Right lung (tissue), 5 donors: ENCODE measurements around the gene RAPGEF2. TPM values are rescaled to one million over a fixed set of nuclear protein-coding genes. Genes with fewer than 3 reads are reported as not detected.
"Not testable (repeated sequence)": the region's sequence is repeated elsewhere in the genome, so short reads cannot be mapped to it uniquely, and the experiment has no call there.

Source experiments
- DNase-seq, 2 donors: peaks; one replicate each; pipeline ENCODE4 v3.0.0-alpha.2; 2013
- polyA plus RNA-seq, 5 donors: library from polyadenylated mRNA; unstranded; fragments of 120-200 nt; gene quantifications; one replicate each; pipeline versions ENCODE4 v1.2.1 to v1.2.3, GENCODE V29; 2013; ENCODE audit warnings: inconsistent platforms in 1 of 5, low replicate concordance in 1 of 5; ENCODE audit not compliant: insufficient read length in 5 of 5, insufficient read depth in 1 of 5

RAPGEF2 gene
- polyA plus RNA-seq, 5 donors, result 29.6 to 47.5 (median 45.6) TPM

GRCh38 chr4:159158985-159159384 lies 56.1 kb downstream of the RAPGEF2 start:
- no peak for DNase-seq

GRCh38 chr4:159159611-159160010 lies 56.7 kb downstream of the RAPGEF2 start:
- no peak for DNase-seq

GRCh38 chr4:159160242-159160641 lies 57.4 kb downstream of the RAPGEF2 start:
- no peak for DNase-seq

DNA sequence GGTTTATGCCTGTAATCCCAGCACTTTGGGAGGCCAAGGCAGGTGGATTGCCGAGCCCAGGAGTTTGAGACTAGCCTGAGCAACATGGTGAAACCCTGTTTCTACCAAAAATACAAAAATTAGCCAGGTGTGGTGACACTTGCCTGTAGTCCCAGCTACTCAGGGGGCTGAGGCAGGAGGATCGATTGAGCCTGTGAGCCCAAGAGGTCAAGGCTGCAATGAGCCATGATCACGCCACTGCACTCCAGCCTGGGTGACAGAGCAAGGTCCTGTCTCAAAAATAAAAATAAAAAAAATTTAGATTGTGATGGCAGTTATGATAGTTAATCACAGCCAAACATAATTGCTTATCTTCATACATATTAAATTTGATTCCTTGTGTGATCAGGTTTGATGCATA lies 58.6 kb downstream of the RAPGEF2 start:
- DNase-seq, result not testable (repeated sequence)

GRCh38 chr4:159162576-159162975 lies 59.7 kb downstream of the RAPGEF2 start:
- no peak for DNase-seq

DNA sequence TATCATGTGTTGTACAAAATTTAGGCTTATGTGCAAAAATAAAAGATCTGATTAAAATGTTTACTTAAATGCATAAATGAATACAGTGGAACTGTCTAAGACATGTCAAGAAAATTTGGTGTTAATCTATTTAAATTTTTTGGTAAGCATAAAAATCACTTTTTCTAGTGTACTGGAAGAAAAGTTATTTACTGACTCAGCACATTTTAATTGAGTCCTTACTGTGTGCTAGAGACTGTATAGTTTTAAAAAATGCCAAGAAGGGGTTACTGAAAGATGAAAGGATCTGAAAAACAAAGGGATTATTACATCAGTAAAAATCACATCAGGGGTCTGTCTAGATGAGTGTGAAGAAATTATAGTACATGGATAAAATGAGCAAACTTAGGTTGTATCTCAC lies 60.6 kb downstream of the RAPGEF2 start:
- no peak for DNase-seq

GRCh38 chr4:159169404-159170302 lies 66.8 kb downstream of the RAPGEF2 start:
- DNase-seq, result no peak

DNA sequence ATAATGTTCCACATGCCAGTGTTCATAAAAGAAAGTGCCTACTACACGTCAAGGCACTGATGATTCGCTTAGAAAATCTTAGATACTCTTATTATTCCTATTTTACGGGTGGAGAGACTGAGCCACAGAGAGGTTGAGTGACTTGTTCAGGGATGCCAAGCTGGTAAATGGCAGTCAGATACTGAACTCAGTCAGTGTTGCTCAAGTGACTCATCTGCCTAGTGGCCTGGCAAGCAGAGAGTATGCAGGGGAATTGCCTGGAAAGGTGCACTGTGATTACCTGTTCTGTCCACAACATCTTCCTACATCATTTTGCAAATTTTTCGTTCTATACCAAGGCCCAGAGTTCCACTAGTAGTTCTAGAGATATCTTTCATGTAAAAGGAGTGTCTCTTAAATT lies 68.4 kb downstream of the RAPGEF2 start:
- DNase-seq, result no peak

GRCh38 chr4:159173886-159174285 lies 71.0 kb downstream of the RAPGEF2 start:
- no peak for DNase-seq

DNA sequence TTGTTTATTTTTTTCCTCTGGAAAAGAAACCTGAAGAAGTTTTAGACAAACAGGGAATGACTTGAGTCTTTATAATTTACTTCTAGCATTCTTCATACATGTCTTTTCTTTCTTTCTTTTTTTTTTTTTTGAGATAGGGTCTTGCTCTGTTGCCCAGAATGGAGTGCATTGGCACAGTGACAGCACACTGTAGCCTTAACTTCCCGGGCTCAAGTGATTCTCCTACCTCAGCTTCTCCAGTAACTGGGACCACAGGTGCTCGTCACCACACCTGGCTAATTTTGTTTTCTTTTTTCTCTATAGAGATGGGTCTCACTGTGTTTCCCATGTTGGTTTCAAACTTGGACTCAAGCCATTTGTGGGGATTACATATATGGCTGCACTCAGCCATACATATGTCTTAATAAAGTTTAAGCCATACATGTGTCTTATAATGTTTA lies 71.8 kb downstream of the RAPGEF2 start:
- no peak for DNase-seq

DNA sequence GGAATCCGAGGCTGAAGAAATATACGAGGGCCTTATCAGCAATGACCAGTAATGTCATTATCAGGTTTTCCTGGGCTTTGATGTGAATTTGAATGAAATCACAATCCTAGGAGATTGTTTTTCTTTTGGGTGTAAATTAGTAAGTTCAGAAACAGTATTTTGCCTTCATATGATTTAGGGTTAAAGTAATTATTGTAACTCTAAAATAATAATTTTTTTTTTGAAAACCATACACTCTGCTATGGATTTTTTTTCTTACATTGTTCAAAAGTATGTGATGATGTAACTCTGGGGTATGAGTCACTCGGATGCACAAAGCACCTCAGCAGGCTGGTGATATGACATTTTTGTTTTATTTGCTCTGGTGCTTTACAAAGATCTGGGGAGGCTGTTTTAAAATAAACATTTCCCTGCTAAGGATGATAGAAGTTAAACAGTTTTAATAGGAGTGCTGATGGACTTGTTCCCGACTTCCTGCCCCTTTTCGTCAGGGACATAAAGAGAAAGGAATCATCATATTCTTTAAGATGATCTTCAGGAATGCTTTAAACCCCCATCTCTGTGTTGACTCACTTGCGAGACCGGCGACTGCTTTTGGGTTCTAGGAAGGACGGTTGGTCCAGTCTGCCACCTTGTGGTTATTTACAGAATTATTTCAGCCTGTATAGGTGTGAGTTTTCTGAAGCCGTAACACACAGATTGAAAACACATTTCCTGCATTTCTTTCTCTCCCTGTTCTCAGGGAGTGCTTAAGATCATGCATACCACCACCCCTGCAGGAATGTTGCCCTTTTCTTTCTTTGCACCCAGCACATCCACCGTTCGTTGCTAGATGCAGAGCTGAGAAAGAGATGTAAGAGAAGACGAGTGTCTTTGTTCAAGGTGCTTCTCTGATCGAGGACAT lies 72.5 kb downstream of the RAPGEF2 start:
- peak; percentile 57 to 78 for DNase-seq

DNA sequence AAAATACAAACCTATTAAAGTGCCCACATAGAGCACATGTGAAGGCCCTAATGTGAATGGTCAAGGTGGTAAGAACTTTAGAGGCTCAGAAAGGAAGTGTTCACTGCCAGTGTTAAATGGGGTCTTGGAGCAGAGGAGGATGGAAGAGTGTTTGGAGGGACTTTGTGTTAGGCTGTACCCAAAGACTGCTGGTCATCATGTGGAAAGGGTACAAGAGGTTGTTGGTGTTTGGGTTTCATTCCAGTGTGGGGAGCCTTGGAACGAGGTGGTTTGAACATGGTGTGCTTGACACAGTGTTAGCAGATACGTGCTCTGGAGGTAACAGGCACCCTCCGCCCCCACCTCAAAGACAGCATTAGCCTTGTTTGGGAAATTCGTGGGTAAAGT lies 73.1 kb downstream of the RAPGEF2 start:
- DNase-seq, result no peak

DNA sequence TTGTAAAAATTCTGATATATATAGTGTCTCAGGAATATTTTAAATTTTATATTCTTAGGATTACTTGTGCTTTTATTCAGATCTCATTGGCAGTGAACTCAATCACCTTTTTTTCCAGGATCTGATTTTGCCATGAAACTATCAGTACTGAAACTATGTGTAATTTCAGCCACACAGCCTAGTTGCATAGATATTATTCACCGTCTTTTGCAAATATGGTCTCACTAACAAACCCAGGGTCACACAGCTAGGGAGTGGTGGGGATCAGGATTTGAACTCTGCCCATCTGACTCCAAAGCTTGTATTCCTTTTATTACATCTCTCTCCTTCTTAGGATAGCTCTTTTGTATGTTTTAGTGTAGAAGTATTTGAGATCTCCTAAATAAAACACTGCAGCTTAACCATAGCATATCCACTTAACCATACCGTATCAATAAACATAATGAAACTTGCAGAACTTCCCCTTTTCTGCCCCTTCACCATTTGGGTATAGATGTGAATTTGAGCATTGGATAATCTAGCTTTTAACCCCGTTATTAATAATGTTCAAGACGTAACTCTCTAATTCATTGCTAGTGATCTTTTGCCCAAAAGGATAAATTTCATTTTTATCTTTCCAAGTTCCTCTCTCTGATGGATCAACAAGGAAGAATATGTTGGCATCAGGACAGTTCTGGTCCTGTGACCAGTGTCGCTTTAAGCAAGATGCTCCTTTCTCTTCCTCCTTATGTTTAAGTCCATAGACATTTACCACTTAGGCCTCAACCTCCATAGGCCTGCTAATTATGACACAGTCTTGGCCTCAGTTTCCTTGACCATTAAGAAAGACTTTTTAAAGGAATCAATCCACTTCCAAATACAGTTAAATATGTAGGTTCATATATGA lies 74.6 kb downstream of the RAPGEF2 start:
- no peak for DNase-seq

GRCh38 chr4:159178151-159178546 lies 75.3 kb downstream of the RAPGEF2 start:
- no peak for DNase-seq

DNA sequence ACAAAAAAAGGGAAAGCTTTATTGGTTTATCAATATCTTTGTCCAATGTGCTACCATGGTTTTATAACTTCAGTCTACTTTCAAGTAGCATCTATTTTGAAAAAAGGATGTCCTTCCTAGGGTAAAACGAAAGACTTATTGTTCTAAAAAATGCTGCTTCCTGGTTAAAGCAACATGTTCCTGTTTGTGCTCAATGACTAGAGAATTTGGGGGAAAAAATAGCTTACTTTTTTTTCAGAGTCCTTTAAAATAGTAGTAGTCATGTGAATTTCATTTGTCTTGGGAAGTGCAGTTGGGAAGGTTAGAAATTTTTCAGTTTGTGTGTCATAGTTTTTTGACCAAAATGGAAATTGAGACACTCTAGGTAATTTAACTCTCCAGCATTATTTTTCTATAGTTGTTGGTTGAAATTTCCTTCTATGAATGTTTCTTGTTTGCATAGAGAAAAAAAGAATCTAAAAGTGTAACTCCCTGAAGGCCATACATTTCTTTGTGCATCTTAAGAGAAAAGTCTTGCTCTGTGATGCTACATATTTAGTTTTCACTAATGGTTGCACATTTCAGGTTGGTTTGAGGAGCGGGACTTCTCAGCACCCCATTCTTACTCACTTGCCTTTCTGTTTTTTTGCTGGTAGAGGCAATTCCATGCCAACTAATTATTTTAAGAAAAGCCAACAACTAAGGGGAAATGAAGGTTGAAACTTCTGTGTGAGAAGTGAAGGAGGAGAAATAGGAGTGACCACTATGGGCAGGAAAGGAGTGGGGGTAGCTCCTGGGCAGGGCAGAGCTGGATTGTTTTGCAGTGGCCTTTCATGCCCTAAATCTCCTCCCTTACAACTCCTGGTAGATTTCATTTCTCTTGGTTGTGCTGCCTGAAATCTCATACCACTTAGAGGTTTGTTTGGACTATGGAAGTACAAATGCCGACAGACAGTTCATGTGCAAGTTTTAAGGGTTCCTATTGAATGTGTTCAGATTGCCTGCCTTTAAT lies 76.4 kb downstream of the RAPGEF2 start:
- no peak for DNase-seq

DNA sequence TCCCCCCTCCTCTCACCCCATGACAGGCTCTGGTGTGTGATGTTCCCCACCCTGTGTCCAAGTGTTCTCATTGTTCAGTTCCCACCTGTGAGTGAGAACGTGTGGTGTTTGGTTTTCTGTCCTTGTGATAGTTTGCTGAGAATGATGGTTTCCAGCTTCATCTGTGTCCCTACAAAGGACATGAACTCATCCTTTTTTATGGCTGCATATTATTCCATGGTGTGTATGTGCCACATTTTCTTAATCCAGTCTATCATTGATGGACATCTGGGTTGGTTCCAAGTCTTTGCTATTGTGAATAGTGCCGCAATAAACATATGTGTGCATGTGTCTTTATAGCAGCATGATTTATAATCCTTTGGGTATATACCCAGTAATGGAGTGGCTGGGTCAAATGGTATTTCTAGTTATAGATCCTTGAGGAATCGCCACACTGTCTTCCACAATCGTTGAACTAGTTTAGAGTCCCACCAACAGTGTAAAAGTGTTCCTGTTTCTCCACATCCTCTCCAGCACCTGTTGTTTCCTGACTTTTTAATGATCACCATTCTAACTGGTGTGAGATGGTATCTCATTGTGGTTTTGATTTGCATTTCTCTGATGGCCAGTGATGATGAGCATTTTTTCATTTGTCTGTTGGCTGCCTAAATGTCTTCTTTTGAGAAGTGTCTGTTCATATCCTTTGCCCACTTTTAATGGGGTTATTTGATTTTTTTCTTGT lies 81.2 kb downstream of the RAPGEF2 start:
- DNase-seq, result not testable (repeated sequence)

GRCh38 chr4:159185591-159186023 lies 82.7 kb downstream of the RAPGEF2 start:
- DNase-seq, result no peak

GRCh38 chr4:159188646-159189045 lies 85.8 kb downstream of the RAPGEF2 start:
- DNase-seq, result no peak

DNA sequence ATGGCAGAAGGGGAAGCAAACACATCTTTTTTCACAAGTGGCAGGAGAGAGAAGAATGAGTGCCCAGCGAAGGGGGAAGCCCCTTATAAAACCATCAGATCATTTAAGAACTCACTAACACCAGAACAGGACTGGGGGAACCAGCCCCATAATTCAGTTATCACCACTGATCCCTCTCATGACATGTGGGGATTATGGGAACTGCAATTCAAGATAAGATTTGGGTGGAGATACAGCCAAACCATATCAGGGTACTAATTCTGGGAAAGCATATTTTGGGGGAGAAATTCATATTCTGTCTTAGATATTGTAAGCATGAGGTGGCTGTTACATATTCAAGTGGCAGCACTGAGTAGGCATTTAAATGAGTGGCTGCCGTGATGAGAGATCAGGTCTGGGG lies 87.8 kb downstream of the RAPGEF2 start:
- DNase-seq, result no peak

GRCh38 chr4:159191989-159192388 lies 89.1 kb downstream of the RAPGEF2 start:
- DNase-seq, result no peak
